HCT116 (cell line): ENCODE results near the gene FAM20C. TPM values are rescaled to one million over a fixed set of nuclear protein-coding genes. Genes with fewer than 3 reads are reported as not detected.

ENCODE experiments used
- ATAC-seq: fragments of 200-7000 bp; cut with Tn5 transposase; 2 replicates; pipeline ENCODE4 v1.9.1; 2020; ENCODE audit warnings: mild to moderate bottlenecking, moderate library complexity
- BruUV-seq: library from RNA; stranded (reverse); fragments of 400-500 nt; replicated peaks from 2 replicates; lab custom pipeline; 2021; lab: Mats Ljungman, UMichigan
- CTCF ChIA-PET: fragments of 300-600 bp; sonication (Branson Sonifier 250); formaldehyde crosslinking; loops from one replicate; lab custom pipeline; 2021; ENCODE audit warnings: antibody characterized with exemption; lab: Charles Lee
- POLR2A ChIA-PET: fragments of 300-600, 350-600 bp; sonication (Branson Sonifier 250); formaldehyde crosslinking; loops from one replicate; lab custom pipeline; 2021; ENCODE audit warnings: antibody characterized with exemption; lab: Charles Lee
- RAD21 ChIA-PET, 2 experiments: fragments of 300-600 bp; sonication (Branson Sonifier 250); formaldehyde crosslinking; loops; one replicate each; lab custom pipeline; 2023; ENCODE audit warnings: low total read pairs in 2 of 2; ENCODE audit not compliant: uncharacterized antibody in 2 of 2, unreplicated experiment in 2 of 2, low non-redundant PET in 1 of 2; lab: Charles Lee
- DNase-seq: peaks from one replicate; pipeline ENCODE4 v3.0.0-alpha.2; 2010; ENCODE audit warnings: low read depth, low spot score
- H2AFZ ChIP-seq: fragments of 200-600 bp; shearing (Covaris generic), sonication (generic); 2 replicates; pipeline ENCODE4 v1.6.1; 2017; ENCODE audit warnings: low read depth, mixed run types, mixed read lengths, antibody characterized with exemption, low read length; ENCODE audit not compliant: poor library complexity, severe bottlenecking
- H3K27ac ChIP-seq: 2 replicates; pipeline ENCODE4 v1.5.1; 2012; ENCODE audit warnings: low read depth, low read length
- H3K27me3 ChIP-seq: fragments of 200-600 bp; sonication (generic); 2 replicates; pipeline ENCODE4 v1.6.1; 2016; ENCODE audit warnings: mixed run types, low read length, mixed read lengths; ENCODE audit not compliant: insufficient read depth
- H3K36me3 ChIP-seq, 2 experiments: fragments of 200-500 bp in 1 of 2; fragments of 200-600 bp in 1 of 2; sonication (Bioruptor generic) in 1 of 2; sonication (generic) in 1 of 2; 2 replicates each; pipeline versions ENCODE4 v1.5.1 to v1.6.1; 2014 to 2016; ENCODE audit warnings: low read length in 2 of 2, inconsistent platforms in 1 of 2, mixed read lengths in 1 of 2, mixed run types in 1 of 2; ENCODE audit not compliant: insufficient read depth in 2 of 2, control insufficient read depth in 1 of 2
- H3K4me1 ChIP-seq, 2 experiments: fragments of 200-600 bp in 1 of 2; sonication (generic) in 1 of 2; 2 replicates each; pipeline versions ENCODE4 v1.5.1 to v1.6.1; 2012 to 2017; ENCODE audit warnings: low read length in 2 of 2, inconsistent platforms in 1 of 2, mild to moderate bottlenecking in 1 of 2, mixed read lengths in 1 of 2, mixed run types in 1 of 2, moderate library complexity in 1 of 2; ENCODE audit not compliant: insufficient read depth in 2 of 2, control insufficient read depth in 1 of 2
- H3K4me2 ChIP-seq: fragments of 200-600 bp; sonication (generic); 2 replicates; pipeline ENCODE4 v1.6.1; 2017; ENCODE audit warnings: mixed run types, low read length, mixed read lengths
- H3K4me3 ChIP-seq, 2 experiments: fragments of 200-600 bp in 1 of 2; sonication (generic) in 1 of 2; replicated peaks in 1 of 2; 2 replicates each; pipeline ENCODE4 v1.5.1; 2011 to 2016; ENCODE audit warnings: low read length in 2 of 2, control low read depth in 1 of 2, low read depth in 1 of 2, mild to moderate bottlenecking in 1 of 2, mixed read lengths in 1 of 2, mixed run types in 1 of 2
- H3K79me2 ChIP-seq: fragments of 200-600 bp; sonication (generic); 2 replicates; pipeline ENCODE4 v1.6.1; 2017; ENCODE audit warnings: mild to moderate bottlenecking, mixed run types, low read length, moderate library complexity, mixed read lengths; ENCODE audit not compliant: insufficient read depth
- H3K9ac ChIP-seq: fragments of 200-600 bp; sonication (generic); 2 replicates; pipeline ENCODE4 v1.6.1; 2016; ENCODE audit warnings: low read length, mixed read lengths
- H3K9me2 ChIP-seq: fragments of 200-600 bp; sonication (generic), shearing (Covaris generic); 2 replicates; pipeline ENCODE4 v1.6.1; 2017; ENCODE audit warnings: mixed run types, mild to moderate bottlenecking, moderate library complexity; ENCODE audit not compliant: insufficient read depth
- H3K9me3 ChIP-seq, 2 experiments: fragments of 200-500 bp in 1 of 2; fragments of 200-600 bp in 1 of 2; sonication (Bioruptor generic) in 1 of 2; sonication (generic) in 1 of 2; 2 replicates each; pipeline ENCODE4 v1.6.1; 2014 to 2017; ENCODE audit warnings: low read length in 2 of 2, mixed read lengths in 2 of 2, inconsistent platforms in 1 of 2, low read depth in 1 of 2, mild to moderate bottlenecking in 1 of 2, mixed run types in 1 of 2, moderate library complexity in 1 of 2; ENCODE audit not compliant: control insufficient read depth in 1 of 2, insufficient read depth in 1 of 2
- H4K20me1 ChIP-seq: fragments of 200-600 bp; sonication (generic), shearing (Covaris generic); 2 replicates; pipeline ENCODE4 v1.6.1; 2017; ENCODE audit warnings: mixed run types, mild to moderate bottlenecking, moderate library complexity; ENCODE audit not compliant: insufficient read depth
- CBX3 ChIP-seq: IDR thresholded peaks from 2 replicates; pipeline ENCODE4 v1.6.1; 2012; ENCODE audit warnings: low read depth
- CEBPB ChIP-seq: IDR thresholded peaks from 2 replicates; pipeline ENCODE4 v1.6.1; 2012; ENCODE audit warnings: low read depth
- CTCF ChIP-seq, 3 experiments: fragments of 200-600 bp in 1 of 3; sonication (generic) in 1 of 3; IDR thresholded peaks in 2 of 3; conservative IDR thresholded peaks in 1 of 3; 2 replicates each; pipeline ENCODE4 v1.5.1; 2012 to 2017; ENCODE audit warnings: low read depth in 2 of 3, low read length in 2 of 3, antibody characterized with exemption in 1 of 3, borderline replicate concordance in 1 of 3, control low read depth in 1 of 3, mild to moderate bottlenecking in 1 of 3, mixed read lengths in 1 of 3, mixed run types in 1 of 3, moderate library complexity in 1 of 3; ENCODE audit not compliant: insufficient read depth in 1 of 3
- EZH2 ChIP-seq: fragments of 200-600 bp; sonication (generic); IDR thresholded peaks from 2 replicates; pipeline ENCODE4 v1.6.1; 2017; ENCODE audit warnings: antibody characterized with exemption, mixed run types
- JUND ChIP-seq: IDR thresholded peaks from 2 replicates; pipeline ENCODE4 v1.6.1; 2012
- SP1 ChIP-seq: IDR thresholded peaks from 2 replicates; pipeline ENCODE4 v1.6.1; 2012; ENCODE audit warnings: low read depth
- SRF ChIP-seq: IDR thresholded peaks from 2 replicates; pipeline ENCODE4 v1.6.1; 2012; ENCODE audit warnings: low read depth
- TCF7L2 ChIP-seq: IDR thresholded peaks from 2 replicates; pipeline ENCODE4 v1.7.0; 2011; ENCODE audit warnings: borderline replicate concordance, inconsistent platforms; ENCODE audit not compliant: insufficient read depth, insufficient read length; ENCODE audit errors: extremely low read depth
- YY1 ChIP-seq: IDR thresholded peaks from 2 replicates; pipeline ENCODE4 v1.6.1; 2011; ENCODE audit warnings: low read length, low read depth, moderate library complexity, mild to moderate bottlenecking; ENCODE audit not compliant: insufficient replicate concordance; ENCODE audit errors: extremely low read depth
- ZBTB33 ChIP-seq: IDR thresholded peaks from 2 replicates; pipeline ENCODE4 v1.6.1; 2011; ENCODE audit warnings: mild to moderate bottlenecking, low read length, moderate library complexity; ENCODE audit not compliant: insufficient replicate concordance; ENCODE audit errors: extremely low read depth
- ZFX ChIP-seq: fragments of 450-650 bp; IDR thresholded peaks from 2 replicates; pipeline ENCODE4 v1.6.1; 2017
- ZNF274 ChIP-seq: fragments of 200-500 bp; sonication (Bioruptor generic); IDR thresholded peaks from 2 replicates; pipeline ENCODE4 v1.6.1; 2014; ENCODE audit warnings: mild to moderate bottlenecking, low read depth, low read length, inconsistent platforms
- intact Hi-C: fragments of 100-400 bp; cut with micrococcal nuclease; formaldehyde crosslinking; loops from 2 replicates; pipeline ENCODE4 v1.10.0; 2022
- total RNA-seq: library from RNA; stranded (reverse); gene quantifications from one replicate; pipeline ENCODE4 v1.2.1, GENCODE V29; 2021; ENCODE audit not compliant: unreplicated experiment

FAM20C gene
- total RNA-seq, 1 experiment from 2014 or later: 27.1 TPM

- ChIA-PET POLR2A (no interaction called here), CTCF (no interaction called here), RAD21 (no interaction called here)
- Histone ChIP-seq H3K27ac (no peak overlapping the region), H2AFZ (no peak overlapping the region), H3K27me3 (0 out of 2 replicates have a peak, but pooled peaks cover 7% of the 10 kb centered on the region), H3K79me2 (no peaks in the 10 kb centered on the region), H3K4me1 (no peaks in the 10 kb centered on the region), H3K36me3 (no peaks in the 10 kb centered on the region), H3K9me2 (no peaks in the 10 kb centered on the region), H3K9ac (no peak overlapping the region), H4K20me1 (no peaks in the 10 kb centered on the region), H3K9me3 (no peaks in the 10 kb centered on the region), H3K4me2 (no peak overlapping the region), H3K4me3 (no peak overlapping the region)
- TF ChIP-seq TCF7L2 (no peak), CEBPB (no peak), ZFX (no peak), SP1 (no peak), ZNF274 (no peak), ZBTB33 (no peak), YY1 (no peak), CTCF (IDR thresholded peaks at IDR 0.05 in 2 of 3, conservative IDR thresholded peaks at IDR 0.05 in 1 of 3; ENCODE audit: borderline replicate concordance in 1 of 3, insufficient read depth in 1 of 3, low read depth in 2 of 3, low read length in 2 of 3) (no peak), SRF (no peak), JUND (no peak), EZH2 (no peak), CBX3 (no peak)
- ATAC-seq (no peak), DNase-seq (no peak)
- intact Hi-C loops: no loop called here
- no TSS peak for BruUV-seq
Observed at GRCh38 chr7:163298-163695, 29.1 kb upstream of the FAM20C start.
